Astrocyte (in vitro differentiated cells and primary cell): ENCODE results near the gene CTNNB1. TPM values are rescaled to one million over a fixed set of nuclear protein-coding genes. Genes with fewer than 3 reads are reported as not detected.

Experiments used
- DNase-seq: peaks from one replicate; pipeline ENCODE4 v3.0.0-alpha.2; 2010; ENCODE audit warnings: low read depth
- FAIRE-seq: peaks from 2 replicates; lab custom pipeline; 2011; peaks lifted over from hg19 to GRCh38; lab: Jason Lieb, UNC
- H2AFZ ChIP-seq: 2 replicates; pipeline ENCODE4 v1.6.0; 2012; ENCODE audit warnings: low read depth, low read length, inconsistent platforms
- H3K27ac ChIP-seq: 2 replicates; pipeline ENCODE4 v1.5.1; 2011; ENCODE audit warnings: low read depth, low read length, inconsistent platforms
- H3K27me3 ChIP-seq: 2 replicates; pipeline ENCODE4 v1.6.0; 2011; ENCODE audit warnings: low read length, inconsistent platforms; ENCODE audit not compliant: insufficient read depth
- H3K36me3 ChIP-seq: 2 replicates; pipeline ENCODE4 v1.5.1; 2011; ENCODE audit warnings: low read length, inconsistent platforms; ENCODE audit not compliant: insufficient read depth
- H3K4me1 ChIP-seq: 2 replicates; pipeline ENCODE4 v1.5.1; 2011; ENCODE audit warnings: low read length, inconsistent platforms; ENCODE audit not compliant: insufficient read depth
- H3K4me2 ChIP-seq: 2 replicates; pipeline ENCODE4 v1.6.0; 2012; ENCODE audit warnings: low read length, inconsistent platforms
- H3K4me3 ChIP-seq: 2 replicates; pipeline ENCODE4 v1.5.1; 2011; ENCODE audit warnings: low read depth, mild to moderate bottlenecking, low read length, inconsistent platforms; ENCODE audit not compliant: insufficient read depth
- H3K79me2 ChIP-seq: 2 replicates; pipeline ENCODE4 v1.6.0; 2012; ENCODE audit warnings: mild to moderate bottlenecking, low read length, inconsistent platforms; ENCODE audit not compliant: insufficient read depth
- H3K9ac ChIP-seq: 2 replicates; pipeline ENCODE4 v1.6.0; 2012; ENCODE audit warnings: mild to moderate bottlenecking, low read length, inconsistent platforms
- H3K9me3 ChIP-seq: 2 replicates; pipeline ENCODE4 v1.5.1; 2012; ENCODE audit warnings: low read depth, mild to moderate bottlenecking, low read length, inconsistent platforms; ENCODE audit not compliant: insufficient read depth
- H4K20me1 ChIP-seq: 2 replicates; pipeline ENCODE4 v1.6.0; 2012; ENCODE audit warnings: low read length, inconsistent platforms; ENCODE audit not compliant: insufficient read depth
- H3K27ac Mint-ChIP-seq: one replicate; pipeline ENCODE4 v1.8.0; 2021; ENCODE audit warnings: mild to moderate bottlenecking, mixed read lengths; ENCODE audit not compliant: unreplicated experiment
- H3K27me3 Mint-ChIP-seq: one replicate; pipeline ENCODE4 v1.8.0; 2021; ENCODE audit warnings: low read depth, mixed read lengths; ENCODE audit not compliant: unreplicated experiment
- H3K36me3 Mint-ChIP-seq: one replicate; pipeline ENCODE4 v1.8.0; 2021; ENCODE audit warnings: low read depth, mixed read lengths; ENCODE audit not compliant: unreplicated experiment
- H3K4me1 Mint-ChIP-seq: one replicate; pipeline ENCODE4 v1.8.0; 2021; ENCODE audit warnings: low read depth, mixed read lengths; ENCODE audit not compliant: unreplicated experiment
- H3K4me3 Mint-ChIP-seq: one replicate; pipeline ENCODE4 v1.8.0; 2021; ENCODE audit warnings: mild to moderate bottlenecking, moderate library complexity, mixed read lengths; ENCODE audit not compliant: unreplicated experiment
- H3K9me3 Mint-ChIP-seq: one replicate; pipeline ENCODE4 v1.8.0; 2021; ENCODE audit warnings: mild to moderate bottlenecking, mixed read lengths; ENCODE audit not compliant: unreplicated experiment
- CTCF ChIP-seq: IDR thresholded peaks from 2 replicates; pipeline ENCODE4 v1.5.1; 2011; ENCODE audit warnings: low read depth, mild to moderate bottlenecking, inconsistent platforms, low read length, moderate library complexity; ENCODE audit not compliant: insufficient read depth
- EZH2 ChIP-seq: IDR thresholded peaks from 2 replicates; pipeline ENCODE4 v1.6.1; 2012; ENCODE audit warnings: mild to moderate bottlenecking, low read length, inconsistent platforms; ENCODE audit not compliant: insufficient read depth
- total RNA-seq: library from RNA; stranded (reverse); gene quantifications from 2 replicates; pipeline ENCODE4 v1.2.1, GENCODE V29; 2021

Gene CTNNB1
- total RNA-seq, 1 donor from 2014 or later = 656 TPM

- Histone ChIP-seq H3K4me3 (no peak overlapping the region), H2AFZ (no peak overlapping the region), H4K20me1 (no peaks in the 10 kb centered on the region), H3K9ac (no peak overlapping the region), H3K27me3 (peaks cover 6% of the 10 kb centered on the region), H3K4me2 (no peak overlapping the region), H3K4me1 (no peaks in the 10 kb centered on the region), H3K79me2 (no peaks in the 10 kb centered on the region), H3K27ac (no peak overlapping the region), H3K9me3 (no peaks in the 10 kb centered on the region), H3K36me3 (no peaks in the 10 kb centered on the region)
- TF ChIP-seq CTCF (no peak), EZH2 (no peak)
- Mint-ChIP-seq H3K4me1 (peaks cover 57% of the 10 kb centered on the region), H3K27me3 (peaks cover 2% of the 10 kb centered on the region), H3K36me3 (no peaks in the 10 kb centered on the region), H3K27ac (no peak overlapping the region), H3K4me3 (no peak overlapping the region), H3K9me3 (peaks cover 1% of the 10 kb centered on the region)
- no peak for FAIRE-seq
- DNase-seq = peak; percentile 19
Observed at GRCh38 chr3:41178576-41178975, 20.7 kb upstream of the CTNNB1 start.

GRCh38 chr3:41180396-41180795, 18.9 kb upstream of the CTNNB1 start:
- Histone ChIP-seq H4K20me1 (no peaks in the 10 kb centered on the region), H2AFZ (no peak overlapping the region), H3K36me3 (no peaks in the 10 kb centered on the region), H3K9me3 (no peaks in the 10 kb centered on the region), H3K27ac (no peak overlapping the region), H3K4me2 (no peak overlapping the region), H3K27me3 (peaks cover 6% of the 10 kb centered on the region), H3K4me1 (no peaks in the 10 kb centered on the region), H3K79me2 (no peaks in the 10 kb centered on the region), H3K9ac (no peak overlapping the region), H3K4me3 (no peak overlapping the region)
- Mint-ChIP-seq H3K9me3 (no peaks in the 10 kb centered on the region), H3K4me3 (no peak overlapping the region), H3K27me3 (peaks cover 2% of the 10 kb centered on the region), H3K4me1 (peaks cover 43% of the 10 kb centered on the region), H3K36me3 (no peaks in the 10 kb centered on the region), H3K27ac (no peak overlapping the region)
- no peak for DNase-seq
- no peak for TF ChIP-seq EZH2
- no peak for TF ChIP-seq CTCF
- FAIRE-seq = no peak

GRCh38 chr3:41182504-41183059, 16.7 kb upstream of the CTNNB1 start:
- H3K4me2 ChIP-seq = no peak overlapping the region

More at GRCh38 chr3:41182504-41183059, 16.7 kb upstream of the CTNNB1 start:
- Histone ChIP-seq H3K9me3 (no peaks in the 10 kb centered on the region), H3K27ac (no peak overlapping the region), H3K79me2 (no peaks in the 10 kb centered on the region), H2AFZ (no peak overlapping the region), H3K4me1 (no peaks in the 10 kb centered on the region), H3K4me3 (no peak overlapping the region), H4K20me1 (no peaks in the 10 kb centered on the region), H3K27me3 (no peaks in the 10 kb centered on the region), H3K9ac (no peak overlapping the region), H3K36me3 (no peaks in the 10 kb centered on the region)
- H3K4me3 Mint-ChIP-seq = no peak overlapping the region
- no peaks in the 10 kb centered on the region for H3K36me3 Mint-ChIP-seq
- no peaks in the 10 kb centered on the region for H3K27me3 Mint-ChIP-seq
- FAIRE-seq (no peak), DNase-seq (no peak)
- no peak overlapping the region for H3K27ac Mint-ChIP-seq
- no peaks in the 10 kb centered on the region for H3K9me3 Mint-ChIP-seq
- peaks cover 25% of the 10 kb centered on the region for H3K4me1 Mint-ChIP-seq
- no peak for TF ChIP-seq CTCF
- no peak for TF ChIP-seq EZH2
